Parathyroid adenoma (tissue), 2 donors: ENCODE data around the gene APOBEC2.
"Not testable (repeated sequence)": the region's sequence is repeated elsewhere in the genome, so short reads cannot be mapped to it uniquely, and the experiment has no call there.

Source experiments
- H2AFZ ChIP-seq: fragments of 300-600 bp; sonication (generic); one replicate; pipeline ENCODE4 v1.7.0; 2017; ENCODE audit warnings: antibody characterized with exemption, mild to moderate bottlenecking
- H3K27ac ChIP-seq: fragments of 300-600 bp; sonication (generic); one replicate; pipeline ENCODE4 v1.7.0; 2017
- H3K27me3 ChIP-seq: fragments of 300-600 bp; sonication (generic); one replicate; pipeline ENCODE4 v1.7.0; 2017; ENCODE audit warnings: low read length; ENCODE audit not compliant: control insufficient read depth, insufficient read depth
- H3K36me3 ChIP-seq: fragments of 300-600 bp; sonication (generic); one replicate; pipeline ENCODE4 v1.7.0; 2017; ENCODE audit warnings: low read length; ENCODE audit not compliant: control insufficient read depth, insufficient read depth
- H3K4me1 ChIP-seq: fragments of 300-600 bp; sonication (generic); one replicate; pipeline ENCODE4 v1.7.0; 2017; ENCODE audit warnings: control low read depth
- H3K4me2 ChIP-seq: fragments of 300-600 bp; sonication (generic); one replicate; pipeline ENCODE4 v1.7.0; 2017; ENCODE audit warnings: low read length
- H3K4me3 ChIP-seq: fragments of 300-600 bp; sonication (generic); one replicate; pipeline ENCODE4 v1.7.0; 2017; ENCODE audit warnings: low read depth, low read length
- H3K79me2 ChIP-seq: fragments of 300-600 bp; sonication (generic); one replicate; pipeline ENCODE4 v1.7.0; 2017; ENCODE audit warnings: control low read depth
- H3K9ac ChIP-seq: fragments of 300-600 bp; sonication (generic); one replicate; pipeline ENCODE4 v1.7.0; 2017; ENCODE audit warnings: mild to moderate bottlenecking
- H3K9me3 ChIP-seq: fragments of 300-600 bp; sonication (generic); one replicate; pipeline ENCODE4 v1.7.0; 2017; ENCODE audit warnings: low read length; ENCODE audit not compliant: control insufficient read depth
- CTCF ChIP-seq: fragments of 300-600 bp; sonication (generic); IDR thresholded peaks from one replicate; pipeline ENCODE4 v1.7.0; 2017; ENCODE audit warnings: antibody characterized with exemption, mild to moderate bottlenecking
- donor health status: primary hyperparathyroidism.

The APOBEC2 gene

GRCh38 chr6:41011673-41012072 is 41.3 kb upstream of the APOBEC2 start:
- no peaks in the 10 kb centered on the region for H3K79me2 ChIP-seq
- no peak overlapping the region for H3K9ac ChIP-seq
- no peak overlapping the region for H3K4me2 ChIP-seq
- no peaks in the 10 kb centered on the region for H3K4me1 ChIP-seq
- no peak for TF ChIP-seq CTCF
- no peak overlapping the region for H3K27ac ChIP-seq
- no peaks in the 10 kb centered on the region for H3K27me3 ChIP-seq
- no peaks in the 10 kb centered on the region for H3K9me3 ChIP-seq
- H3K4me3 ChIP-seq: no peak overlapping the region
- H2AFZ ChIP-seq: no peak overlapping the region
- no peaks in the 10 kb centered on the region for H3K36me3 ChIP-seq

GRCh38 chr6:41013466-41014153 is 39.4 kb upstream of the APOBEC2 start:
- Histone ChIP-seq H3K4me1 (no peaks in the 10 kb centered on the region), H3K79me2 (no peaks in the 10 kb centered on the region), H3K4me2 (no peak overlapping the region), H3K27ac (no peak overlapping the region), H3K4me3 (no peak overlapping the region), H3K9me3 (no peaks in the 10 kb centered on the region), H3K36me3 (no peaks in the 10 kb centered on the region), H3K27me3 (no peaks in the 10 kb centered on the region), H3K9ac (no peak overlapping the region), H2AFZ (no peak overlapping the region)
- no peak for TF ChIP-seq CTCF

GRCh38 chr6:41014780-41015179 is 38.2 kb upstream of the APOBEC2 start:
- H3K4me2 ChIP-seq: no peak overlapping the region
- no peak overlapping the region for H3K9ac ChIP-seq
- H3K27ac ChIP-seq: no peak overlapping the region
- H3K4me3 ChIP-seq: no peak overlapping the region
- no peak for TF ChIP-seq CTCF
- H3K9me3 ChIP-seq: no peaks in the 10 kb centered on the region
- no peaks in the 10 kb centered on the region for H3K36me3 ChIP-seq
- H3K79me2 ChIP-seq: no peaks in the 10 kb centered on the region
- H2AFZ ChIP-seq: no peak overlapping the region
- no peaks in the 10 kb centered on the region for H3K27me3 ChIP-seq
- H3K4me1 ChIP-seq: no peaks in the 10 kb centered on the region

- not testable (repeated sequence) for H3K36me3 ChIP-seq, H3K27ac ChIP-seq, H3K9me3 ChIP-seq, H3K4me1 ChIP-seq, H3K4me3 ChIP-seq, H3K9ac ChIP-seq, H2AFZ ChIP-seq, H3K27me3 ChIP-seq, H3K4me2 ChIP-seq, H3K79me2 ChIP-seq
These were observed 37.1 kb upstream of the APOBEC2 start for GRCh38 chr6:41015860-41016259.

- H3K4me1 ChIP-seq: peaks cover 8% of the 10 kb centered on the region
- no peaks in the 10 kb centered on the region for H3K79me2 ChIP-seq
- H3K4me2 ChIP-seq: no peak overlapping the region
- TF ChIP-seq CTCF: no peak
- no peaks in the 10 kb centered on the region for H3K9me3 ChIP-seq
- no peak overlapping the region for H3K27ac ChIP-seq
- no peaks in the 10 kb centered on the region for H3K27me3 ChIP-seq
- H3K36me3 ChIP-seq: no peaks in the 10 kb centered on the region
- no peak overlapping the region for H2AFZ ChIP-seq
- no peak overlapping the region for H3K4me3 ChIP-seq
- no peak overlapping the region for H3K9ac ChIP-seq
These were observed 35.3 kb upstream of the APOBEC2 start for GRCh38 chr6:41017663-41018062.
